Keratinocyte (primary cell): Measurements from ENCODE around the gene CCDC178. TPM values are rescaled to one million over a fixed set of nuclear protein-coding genes. Genes with fewer than 3 reads are reported as not detected.

Source experiments
- DNase-seq: peaks from one replicate; pipeline ENCODE4 v3.0.0-alpha.2; 2011; ENCODE audit warnings: low read depth, missing footprints, low spot score
- FAIRE-seq: peaks from 2 replicates; lab custom pipeline; 2011; peaks lifted over from hg19 to GRCh38; lab: Jason Lieb, UNC
- H2AFZ ChIP-seq: 2 replicates; pipeline ENCODE4 v1.6.0; 2012; ENCODE audit warnings: low read length, control low read depth, inconsistent platforms; ENCODE audit not compliant: control insufficient read depth
- H3K27ac ChIP-seq: 2 replicates; pipeline ENCODE4 v1.5.1; 2011; ENCODE audit warnings: low read length; ENCODE audit not compliant: control insufficient read depth, insufficient read depth
- H3K27me3 ChIP-seq: 3 replicates; pipeline ENCODE4 v1.6.0; 2011; ENCODE audit warnings: low read length; ENCODE audit not compliant: control insufficient read depth, insufficient read depth; ENCODE audit errors: extremely low read depth
- H3K36me3 ChIP-seq, 2 experiments: 2 replicates in 1 of 2; 3 replicates in 1 of 2; pipeline ENCODE4 v1.5.1; 2011; ENCODE audit warnings: low read length in 2 of 2, mild to moderate bottlenecking in 1 of 2; ENCODE audit not compliant: control insufficient read depth in 2 of 2, insufficient read depth in 2 of 2; ENCODE audit errors: extremely low read depth in 1 of 2
- H3K4me1 ChIP-seq: 3 replicates; pipeline ENCODE4 v1.5.1; 2011; ENCODE audit warnings: low read length; ENCODE audit not compliant: control insufficient read depth, insufficient read depth; ENCODE audit errors: extremely low read depth
- H3K4me2 ChIP-seq: 3 replicates; pipeline ENCODE4 v1.6.0; 2011; ENCODE audit warnings: low read depth, low read length; ENCODE audit not compliant: control insufficient read depth, insufficient read depth; ENCODE audit errors: extremely low read depth
- H3K4me3 ChIP-seq, 3 experiments: fragments of 200-600 bp in 1 of 3; sonication (generic) in 1 of 3; 2 replicates in 2 of 3; 3 replicates in 1 of 3; pipeline ENCODE4 v1.5.1; 2011 to 2016; ENCODE audit warnings: low read length in 3 of 3, mild to moderate bottlenecking in 3 of 3, control low read depth in 2 of 3, inconsistent platforms in 1 of 3, low read depth in 1 of 3, mixed read lengths in 1 of 3, mixed run types in 1 of 3, moderate library complexity in 1 of 3; ENCODE audit not compliant: control insufficient read depth in 2 of 3, insufficient read depth in 2 of 3; ENCODE audit errors: extremely low read depth in 1 of 3
- H3K79me2 ChIP-seq: 2 replicates; pipeline ENCODE4 v1.6.0; 2012; ENCODE audit warnings: low read length; ENCODE audit not compliant: control insufficient read depth, insufficient read depth
- H3K9ac ChIP-seq: 3 replicates; pipeline ENCODE4 v1.6.0; 2011; ENCODE audit warnings: low read length; ENCODE audit not compliant: control insufficient read depth, insufficient read depth; ENCODE audit errors: extremely low read depth
- H3K9me1 ChIP-seq: 3 replicates; pipeline ENCODE4 v1.6.0; 2011; ENCODE audit warnings: low read length; ENCODE audit not compliant: control insufficient read depth, insufficient read depth; ENCODE audit errors: extremely low read depth
- H3K9me3 ChIP-seq: 2 replicates; pipeline ENCODE4 v1.5.1; 2012; ENCODE audit warnings: low read depth, low read length; ENCODE audit not compliant: control insufficient read depth
- H4K20me1 ChIP-seq: 3 replicates; pipeline ENCODE4 v1.6.0; 2011; ENCODE audit warnings: low read length; ENCODE audit not compliant: control insufficient read depth, insufficient read depth; ENCODE audit errors: extremely low read depth
- EZH2 ChIP-seq: IDR thresholded peaks from one replicate; pipeline ENCODE4 v1.6.1; 2012; ENCODE audit warnings: inconsistent platforms, mild to moderate bottlenecking, low read length, moderate library complexity
- dilution Hi-C: fragments of 300-500 bp; cut with MboI; formaldehyde crosslinking; loops from one replicate; pipeline ENCODE4 v1.7.0; 2020; ENCODE audit warnings: low sequenced_read_pairs; ENCODE audit not compliant: extremely low pct_ligation_motif_present
- polyA plus RNA-seq, 5 experiments: library from polyadenylated mRNA; depleted of rRNA in 3 of 5; stranded (reverse) in 3 of 5; stranded (forward) in 1 of 5; unstranded in 1 of 5; fragments of >200 nt; gene quantifications; 1 replicate in 1 of 5; 2 replicates in 3 of 5; 3 replicates in 1 of 5; pipeline versions ENCODE4 v1.2.1 to v1.2.3, GENCODE V29; 2011 to 2012; ENCODE audit warnings: missing spikeins in 2 of 5, low read depth in 1 of 5, low replicate concordance in 1 of 5
- TF ChIP-seq, protein P1 (sequence below), 3 experiments: IDR thresholded peaks in 1 of 3; conservative IDR thresholded peaks in 1 of 3; optimal IDR thresholded peaks in 1 of 3; 2 replicates in 2 of 3; 3 replicates in 1 of 3; pipeline versions ENCODE3 to v1.5.1; 2011; ENCODE audit warnings: low read length in 3 of 3, mild to moderate bottlenecking in 3 of 3, moderate library complexity in 2 of 3, control low read depth in 1 of 3, inconsistent platforms in 1 of 3; ENCODE audit not compliant: insufficient read depth in 2 of 3; ENCODE audit errors: extremely low read depth in 1 of 3

Gene CCDC178
- polyA plus RNA-seq, 1 donor (not counting 4 experiments of a cell fraction or from before 2014, with no cell fraction given) = 0.14 TPM

- Histone ChIP-seq H3K4me1 (no peaks in the 10 kb centered on the region), H3K9me1 (no peaks in the 10 kb centered on the region), H3K36me3 (no peaks in the 10 kb centered on the region), H3K9me3 (no peaks in the 10 kb centered on the region), H2AFZ (no peak overlapping the region), H3K4me3 (no peak overlapping the region), H3K4me2 (no peak overlapping the region), H3K27ac (no peak overlapping the region), H4K20me1 (no peaks in the 10 kb centered on the region), H3K9ac (no peak overlapping the region), H3K79me2 (no peaks in the 10 kb centered on the region), H3K27me3 (no peaks in the 10 kb centered on the region)
- no peak for TF ChIP-seq EZH2
- TF ChIP-seq, protein P1, sequence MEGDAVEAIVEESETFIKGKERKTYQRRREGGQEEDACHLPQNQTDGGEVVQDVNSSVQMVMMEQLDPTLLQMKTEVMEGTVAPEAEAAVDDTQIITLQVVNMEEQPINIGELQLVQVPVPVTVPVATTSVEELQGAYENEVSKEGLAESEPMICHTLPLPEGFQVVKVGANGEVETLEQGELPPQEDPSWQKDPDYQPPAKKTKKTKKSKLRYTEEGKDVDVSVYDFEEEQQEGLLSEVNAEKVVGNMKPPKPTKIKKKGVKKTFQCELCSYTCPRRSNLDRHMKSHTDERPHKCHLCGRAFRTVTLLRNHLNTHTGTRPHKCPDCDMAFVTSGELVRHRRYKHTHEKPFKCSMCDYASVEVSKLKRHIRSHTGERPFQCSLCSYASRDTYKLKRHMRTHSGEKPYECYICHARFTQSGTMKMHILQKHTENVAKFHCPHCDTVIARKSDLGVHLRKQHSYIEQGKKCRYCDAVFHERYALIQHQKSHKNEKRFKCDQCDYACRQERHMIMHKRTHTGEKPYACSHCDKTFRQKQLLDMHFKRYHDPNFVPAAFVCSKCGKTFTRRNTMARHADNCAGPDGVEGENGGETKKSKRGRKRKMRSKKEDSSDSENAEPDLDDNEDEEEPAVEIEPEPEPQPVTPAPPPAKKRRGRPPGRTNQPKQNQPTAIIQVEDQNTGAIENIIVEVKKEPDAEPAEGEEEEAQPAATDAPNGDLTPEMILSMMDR (optimal IDR thresholded peaks at IDR 0.05 in 1 of 3, IDR thresholded peaks at IDR 0.05 in 1 of 3, conservative IDR thresholded peaks at IDR 0.05 in 1 of 3; ENCODE audit: extremely low read depth in 1 of 3, insufficient read depth in 2 of 3, low read length in 3 of 3) = no peak
- no peak for DNase-seq
- dilution Hi-C loops = no loop called here
- no peak for FAIRE-seq
These were observed 418.2 kb downstream of the CCDC178 start for GRCh38 chr18:33022370-33022769.

GRCh38 chr18:33020877-33021276 is 419.6 kb downstream of the CCDC178 start:
- Histone ChIP-seq H3K9me1 (no peaks in the 10 kb centered on the region), H3K27me3 (no peaks in the 10 kb centered on the region), H3K9ac (no peak overlapping the region), H3K79me2 (no peaks in the 10 kb centered on the region), H2AFZ (no peak overlapping the region), H3K4me2 (no peak overlapping the region), H3K9me3 (no peaks in the 10 kb centered on the region), H3K4me3 (no peak overlapping the region), H4K20me1 (no peaks in the 10 kb centered on the region), H3K36me3 (no peaks in the 10 kb centered on the region), H3K27ac (no peak overlapping the region), H3K4me1 (no peaks in the 10 kb centered on the region)
- dilution Hi-C loops = no loop called here
- no peak for TF ChIP-seq EZH2
- no peak for DNase-seq
- FAIRE-seq = no peak
